ENCODE results near the gene RIN3. TPM values are rescaled to one million over a fixed set of nuclear protein-coding genes. Genes with fewer than 3 reads are reported as not detected.

Gene RIN3
- total and polyA plus RNA-seq, 2 donors (not counting 3 experiments of a cell fraction or from before 2014, with no cell fraction given), result 5.1 to 20.8 TPM

GRCh38 chr14:92563359-92563758 is 49.8 kb downstream of the RIN3 start:
- H3K9me3 ChIP-seq (replicated peaks; ENCODE audit: control insufficient read depth, insufficient read depth, low read length), result no peaks in the 10 kb centered on the region
- DNase-seq (ENCODE audit: low read depth, low spot score), result no peak
- POLR2A ChIA-PET, result no interaction called here
- no peak for FAIRE-seq
- no peaks in the 10 kb centered on the region for H3K9me1 ChIP-seq (replicated peaks; ENCODE audit: control insufficient read depth, extremely low read depth, insufficient read depth, low read length)
- no peaks in the 10 kb centered on the region for H3K4me1 ChIP-seq (ENCODE audit: control insufficient read depth, extremely low read depth, insufficient read depth, low read length)
- H3K27me3 ChIP-seq (ENCODE audit: control insufficient read depth in 2 of 2, insufficient read depth in 2 of 2, low read length in 2 of 2), result no peaks in the 10 kb centered on the region
- H3K36me3 ChIP-seq (ENCODE audit: control insufficient read depth in 2 of 2, extremely low read depth in 1 of 2, insufficient read depth in 2 of 2, low read length in 2 of 2), result no peaks in the 10 kb centered on the region
- BruUV-seq (replicated peaks), result no TSS peak
- H3K79me2 ChIP-seq (ENCODE audit: control insufficient read depth, insufficient read depth, low read length), result no peaks in the 10 kb centered on the region
- H3K4me3 ChIP-seq (replicated peaks in 1 of 3; ENCODE audit: insufficient read depth in 1 of 3, low read depth in 1 of 3, low read length in 3 of 3), result no peak overlapping the region
- H2AFZ ChIP-seq (ENCODE audit: low read depth, low read length), result no peak overlapping the region
- TF ChIP-seq POLR2AphosphoS5 (IDR thresholded peaks at IDR 0.05; ENCODE audit: insufficient read depth, low read depth, low read length) (no peak), MYC (IDR thresholded peaks at IDR 0.05; ENCODE audit: low read depth, low read length) (no peak), EZH2 (IDR thresholded peaks at IDR 0.05; ENCODE audit: borderline replicate concordance, low read depth, low read length, severe bottlenecking) (no peak), POLR2A (IDR thresholded peaks at IDR 0.05; ENCODE audit: low read depth, low read length) (no peak), MAX (IDR thresholded peaks at IDR 0.05; ENCODE audit: insufficient read depth, insufficient read length) (no peak), CTCF (IDR thresholded peaks at IDR 0.05; ENCODE audit: extremely low read depth in 1 of 2, insufficient read depth in 1 of 2, low read depth in 1 of 2, low read length in 2 of 2) (no peak), FOS (IDR thresholded peaks at IDR 0.05; ENCODE audit: borderline replicate concordance, insufficient read depth, low read length) (no peak)
- H3K9ac ChIP-seq (replicated peaks; ENCODE audit: extremely low read depth, insufficient read depth, low read length), result no peak overlapping the region
- intact Hi-C loops (cut with micrococcal nuclease), result no loop called here
- CTCF ChIA-PET, result interaction anchor here (0.8 to 1.6 kb wide), 4 partner anchors 8 to 62 kb away, joined by 3 to 5 read pairs (median 3); no protein-coding TSS in a partner anchor
- no peak overlapping the region for H3K4me2 ChIP-seq (ENCODE audit: insufficient read depth, low read length)
- no peaks in the 10 kb centered on the region for H4K20me1 ChIP-seq (replicated peaks; ENCODE audit: control insufficient read depth, extremely low read depth, insufficient read depth, low read length)
- dilution Hi-C loops (cut with MboI; ENCODE audit: extremely low pct_ligation_motif_present, low sequenced_read_pairs), result no loop called here
- no peak overlapping the region for H3K27ac ChIP-seq (ENCODE audit: insufficient read depth, low read depth, low read length)
